K562 (cell line): Measurements from ENCODE around the gene SFMBT2. TPM values are rescaled to one million over a fixed set of nuclear protein-coding genes. Genes with fewer than 3 reads are reported as not detected.

Experiments used
- ATAC-seq: fragments of 200-7000 bp; cut with Tn5 transposase; 3 replicates; pipeline ENCODE4 v1.9.1; 2020; ENCODE audit warnings: moderate library complexity
- BruUV-seq: library from RNA; stranded (reverse); fragments of 400-500 nt; replicated peaks from 2 replicates; lab custom pipeline; 2021; lab: Mats Ljungman, UMichigan
- CTCF ChIA-PET: fragments of 300-600 bp; formaldehyde crosslinking; extraction: SDS; loops from one replicate; lab custom pipeline; 2021; ENCODE audit warnings: low intra/inter-chr PET ratio; lab: Yijun Ruan, JAX
- POLR2A ChIA-PET: fragments of 300-600, 350-650 bp; sonication (Branson Sonifier 250); formaldehyde crosslinking; extraction: SDS; loops from one replicate; lab custom pipeline; 2021; ENCODE audit warnings: antibody characterized with exemption, inconsistent platforms; lab: Yijun Ruan, JAX
- DNase-seq, 4 experiments: peaks; one replicate each; pipeline versions ENCODE4 v3.0.0 to v3.0.0-alpha.2; 2011 to 2018; ENCODE audit warnings: low spot score in 3 of 4, mixed read lengths in 3 of 4; ENCODE audit errors: extremely low read depth in 1 of 4
- FAIRE-seq: peaks from 2 replicates; lab custom pipeline; 2011; peaks lifted over from hg19 to GRCh38; lab: Jason Lieb, UNC
- H2AFZ ChIP-seq: 2 replicates; pipeline ENCODE4 v1.6.0; 2011; ENCODE audit warnings: low read depth, low read length, control low read depth, inconsistent platforms
- H3K27ac ChIP-seq: fragments of 200-600 bp; 3 replicates; pipeline ENCODE4 v1.8.0; 2011; ENCODE audit warnings: low read depth, mild to moderate bottlenecking, control low read depth, inconsistent platforms, low read length, moderate library complexity, mixed read lengths; ENCODE audit errors: extremely low read depth
- H3K27me3 ChIP-seq, 2 experiments: fragments of 300-600 bp in 1 of 2; 2 replicates in 1 of 2; 3 replicates in 1 of 2; pipeline versions ENCODE4 v1.6.0 to v1.8.0; 2011; ENCODE audit warnings: inconsistent platforms in 2 of 2, low read length in 2 of 2, mild to moderate bottlenecking in 1 of 2, mixed read lengths in 1 of 2, moderate library complexity in 1 of 2; ENCODE audit not compliant: control insufficient read depth in 2 of 2, insufficient read depth in 2 of 2
- H3K36me3 ChIP-seq: fragments of 300-600 bp; 3 replicates; pipeline ENCODE4 v1.8.0; 2011; ENCODE audit warnings: mild to moderate bottlenecking, low read length, inconsistent platforms; ENCODE audit not compliant: control insufficient read depth, insufficient read depth
- H3K4me1 ChIP-seq, 2 experiments: fragments of 200-600 bp in 1 of 2; replicated peaks in 1 of 2; 2 replicates in 1 of 2; 3 replicates in 1 of 2; pipeline versions ENCODE4 v1.5.1 to v1.8.0; 2011; ENCODE audit warnings: inconsistent platforms in 2 of 2, low read length in 2 of 2, mild to moderate bottlenecking in 1 of 2, mixed read lengths in 1 of 2, moderate library complexity in 1 of 2; ENCODE audit not compliant: control insufficient read depth in 2 of 2, insufficient read depth in 2 of 2
- H3K4me2 ChIP-seq: 2 replicates; pipeline ENCODE4 v1.6.1; 2011; ENCODE audit warnings: low read length, control low read depth, inconsistent platforms, mixed read lengths; ENCODE audit not compliant: insufficient read depth
- H3K4me3 ChIP-seq: fragments of 200-600 bp; sonication (generic), shearing (Covaris generic); 2 replicates; pipeline ENCODE4 v1.5.1; 2016; ENCODE audit warnings: control low read depth, inconsistent platforms
- H3K79me2 ChIP-seq: fragments of 200-600 bp; 3 replicates; pipeline ENCODE4 v1.8.0; 2011; ENCODE audit warnings: low read length, inconsistent platforms; ENCODE audit not compliant: control insufficient read depth, insufficient read depth
- H3K9ac ChIP-seq, 2 experiments: 2 replicates each; pipeline versions ENCODE4 v1.6.0 to v1.6.1; 2011; ENCODE audit warnings: low read depth in 2 of 2, low read length in 2 of 2, control low read depth in 1 of 2, inconsistent platforms in 1 of 2, mild to moderate bottlenecking in 1 of 2, mixed read lengths in 1 of 2; ENCODE audit not compliant: insufficient read depth in 1 of 2
- H3K9me1 ChIP-seq: one replicate; pipeline ENCODE4 v1.6.0; 2011; ENCODE audit warnings: inconsistent platforms, mild to moderate bottlenecking, low read length, moderate library complexity; ENCODE audit not compliant: control insufficient read depth, insufficient read depth
- H3K9me3 ChIP-seq: replicated peaks from 2 replicates; pipeline ENCODE4 v1.5.1; 2011; ENCODE audit warnings: low read depth, low read length, inconsistent platforms; ENCODE audit not compliant: control insufficient read depth, insufficient read depth
- H4K20me1 ChIP-seq: replicated peaks from 2 replicates; pipeline ENCODE4 v1.6.1; 2011; ENCODE audit warnings: low read length, inconsistent platforms, mixed read lengths; ENCODE audit not compliant: control insufficient read depth, insufficient read depth
- MAZ ChIP-seq, 2 experiments: fragments of 450-650 bp in 1 of 2; sonication (generic) in 1 of 2; formaldehyde crosslinking; IDR thresholded peaks in 1 of 2; conservative IDR thresholded peaks in 1 of 2; 2 replicates each; pipeline versions ENCODE4 v1.4.0 to v1.5.0; 2020; ENCODE audit warnings: mild to moderate bottlenecking in 1 of 2, missing genetic modification reagents in 1 of 2
- NEUROD1 ChIP-seq: fragments of 150-350 bp; IDR thresholded peaks from 2 replicates; pipeline ENCODE4 v1.6.1; 2014; ENCODE audit warnings: borderline replicate concordance, low read length, low read depth; ENCODE audit not compliant: partially characterized antibody
- POLR3G ChIP-seq: IDR thresholded peaks from 2 replicates; pipeline ENCODE4 v1.6.1; 2011; ENCODE audit not compliant: insufficient read length, insufficient replicate concordance; ENCODE audit errors: extremely low read depth
- RBM25 ChIP-seq: fragments of 200-400 bp; formaldehyde crosslinking; IDR thresholded peaks from 2 replicates; pipeline ENCODE4 v1.6.1; 2018; ENCODE audit warnings: low read length, low read depth, moderate library complexity; ENCODE audit not compliant: severe bottlenecking
- RUNX1 ChIP-seq: sonication (generic); IDR thresholded peaks from 2 replicates; pipeline ENCODE4 v1.6.1; 2016; ENCODE audit warnings: antibody characterized with exemption, low read depth
- ZNF668 ChIP-seq: fragments of 250-450 bp; sonication (Bioruptor Pico); IDR thresholded peaks from 2 replicates; pipeline ENCODE4 v1.8.0; 2022; ENCODE audit warnings: mild to moderate bottlenecking, inconsistent platforms
- WGBS: fragments of 100-300 bp; shearing (Covaris generic); methylation state at CpG from one replicate; pipeline ENCODE4 v1.1.6; 2016; ENCODE audit warnings: low coverage, mixed read lengths; ENCODE audit not compliant: insufficient coverage; ENCODE audit errors: missing lambda C conversion rate; 5-methylcytosine and 5-hydroxymethylcytosine counted together
- in situ Hi-C: fragments of 300-500 bp; cut with MboI; formaldehyde crosslinking; loops from 4 replicates; pipeline ENCODE4 v1.15.0; 2018; ENCODE audit warnings: inconsistent platforms, mixed read lengths
- intact Hi-C: fragments of 100-400 bp; cut with micrococcal nuclease; formaldehyde crosslinking; loops from 2 replicates; pipeline ENCODE4 v1.14.2; 2022
- polyA plus RNA-seq, 8 experiments: library from polyadenylated mRNA; depleted of rRNA in 4 of 8; stranded (reverse) in 5 of 8; unstranded in 3 of 8; fragments of >200 nt; fragmentation: Nextera tagmentation in 2 of 8; fragmentation: Illumina TruSeq in 1 of 8; extraction: Ambion mirVana in 2 of 8; extraction: Trizol in 1 of 8; gene quantifications; 2 replicates each; pipeline versions ENCODE4 v1.2.1 to v1.2.3, GENCODE V29; 2011 to 2014; ENCODE audit warnings: inconsistent platforms in 1 of 8, missing spikeins in 1 of 8
- total RNA-seq, 7 experiments: library from RNA; depleted of rRNA in 6 of 7; stranded (reverse); fragments of >200 nt in 6 of 7; fragmentation: Illumina TruSeq in 2 of 7; extraction: Trizol in 2 of 7; gene quantifications; 2 replicates each; pipeline versions ENCODE4 v1.2.1 to v1.2.3, GENCODE V29; 2011 to 2021; ENCODE audit warnings: low replicate concordance in 1 of 7
- TF ChIP-seq, protein P1 (sequence below): fragments of 450-650 bp; formaldehyde crosslinking; IDR thresholded peaks from 2 replicates; pipeline ENCODE4 v1.4.0; 2022; ENCODE audit warnings: missing genetic modification characterization
- TF ChIP-seq, protein P2 (sequence below): sonication (generic); formaldehyde crosslinking; IDR thresholded peaks from 2 replicates; pipeline ENCODE4 v1.8.1; 2023; ENCODE audit warnings: mild to moderate bottlenecking, missing genetic modification reagents
- TF ChIP-seq, protein P3 (sequence below), 3 experiments: fragments of 200-800 bp in 1 of 3; sonication (Bioruptor generic) in 1 of 3; sonication (generic) in 1 of 3; formaldehyde crosslinking in 1 of 3; IDR thresholded peaks; 2 replicates each; pipeline versions ENCODE4 v1.6.1 to v1.8.0; 2016 to 2022; ENCODE audit warnings: mild to moderate bottlenecking in 2 of 3, missing compliant biosample characterization in 2 of 3, missing genetic modification characterization in 2 of 3, missing genetic modification reagents in 1 of 3

The SFMBT2 gene
- total and polyA plus RNA-seq, 9 of the 15 experiments (the other 6 are each of a cell fraction or from before 2014, with no cell fraction given): 1.2 to 13.6 (median 7.6) TPM

DNA sequence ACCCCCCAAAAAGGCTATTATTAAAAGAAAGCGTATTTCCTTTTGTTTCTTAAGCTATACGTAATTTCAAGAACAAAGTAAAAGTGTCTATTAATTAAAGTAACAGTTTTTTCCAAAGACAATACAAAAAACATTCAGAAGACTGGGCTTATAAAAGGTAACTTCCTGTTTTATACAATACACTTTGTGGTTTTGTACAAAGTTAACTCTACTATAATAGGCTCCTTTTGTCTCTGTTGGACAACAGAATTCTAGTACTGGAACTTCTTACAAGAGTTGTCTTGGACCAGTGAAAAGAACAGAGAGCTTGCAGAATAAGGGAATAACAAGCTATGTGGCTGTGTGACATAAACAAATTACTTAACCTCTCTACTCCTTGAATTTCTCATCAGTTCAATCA, 21.5 kb downstream of the SFMBT2 start:
- DNase-seq (no peak), ATAC-seq (no peak; the same call in 2 of the 3 replicates), FAIRE-seq (no peak)
- ChIA-PET POLR2A (no interaction called here), CTCF (no interaction called here)
- H3K9me1 ChIP-seq: peaks cover 8% of the 10 kb centered on the region
- no peak overlapping the region for H2AFZ ChIP-seq
- H4K20me1 ChIP-seq: peaks cover 40% of the 10 kb centered on the region
- peaks cover 0 to 15% of the 10 kb centered on the region in 2 experiments; a peak in 4 of 5 replicates for H3K4me1 ChIP-seq
- H3K79me2 ChIP-seq: peaks cover 86% of the 10 kb centered on the region
- no peaks in the 10 kb centered on the region for H3K9me3 ChIP-seq
- BruUV-seq: no TSS peak
- in situ Hi-C loops (no loop called here), intact Hi-C loops (no loop called here)
- H3K4me3 ChIP-seq: no peak overlapping the region
- no peak overlapping the region for H3K4me2 ChIP-seq
- TF ChIP-seq, protein P1, sequence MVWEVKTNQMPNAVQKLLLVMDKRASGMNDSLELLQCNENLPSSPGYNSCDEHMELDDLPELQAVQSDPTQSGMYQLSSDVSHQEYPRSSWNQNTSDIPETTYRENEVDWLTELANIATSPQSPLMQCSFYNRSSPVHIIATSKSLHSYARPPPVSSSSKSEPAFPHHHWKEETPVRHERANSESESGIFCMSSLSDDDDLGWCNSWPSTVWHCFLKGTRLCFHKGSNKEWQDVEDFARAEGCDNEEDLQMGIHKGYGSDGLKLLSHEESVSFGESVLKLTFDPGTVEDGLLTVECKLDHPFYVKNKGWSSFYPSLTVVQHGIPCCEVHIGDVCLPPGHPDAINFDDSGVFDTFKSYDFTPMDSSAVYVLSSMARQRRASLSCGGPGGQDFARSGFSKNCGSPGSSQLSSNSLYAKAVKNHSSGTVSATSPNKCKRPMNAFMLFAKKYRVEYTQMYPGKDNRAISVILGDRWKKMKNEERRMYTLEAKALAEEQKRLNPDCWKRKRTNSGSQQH (CRISPR knock-in tag): no peak
- TF ChIP-seq NEUROD1: no peak
- TF ChIP-seq ZNF668 (CRISPR knock-in tag): no peak
- TF ChIP-seq, protein P2, sequence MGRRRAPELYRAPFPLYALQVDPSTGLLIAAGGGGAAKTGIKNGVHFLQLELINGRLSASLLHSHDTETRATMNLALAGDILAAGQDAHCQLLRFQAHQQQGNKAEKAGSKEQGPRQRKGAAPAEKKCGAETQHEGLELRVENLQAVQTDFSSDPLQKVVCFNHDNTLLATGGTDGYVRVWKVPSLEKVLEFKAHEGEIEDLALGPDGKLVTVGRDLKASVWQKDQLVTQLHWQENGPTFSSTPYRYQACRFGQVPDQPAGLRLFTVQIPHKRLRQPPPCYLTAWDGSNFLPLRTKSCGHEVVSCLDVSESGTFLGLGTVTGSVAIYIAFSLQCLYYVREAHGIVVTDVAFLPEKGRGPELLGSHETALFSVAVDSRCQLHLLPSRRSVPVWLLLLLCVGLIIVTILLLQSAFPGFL (CRISPR knock-in tag): no peak
- TF ChIP-seq RBM25: no peak
- TF ChIP-seq, protein P3, sequence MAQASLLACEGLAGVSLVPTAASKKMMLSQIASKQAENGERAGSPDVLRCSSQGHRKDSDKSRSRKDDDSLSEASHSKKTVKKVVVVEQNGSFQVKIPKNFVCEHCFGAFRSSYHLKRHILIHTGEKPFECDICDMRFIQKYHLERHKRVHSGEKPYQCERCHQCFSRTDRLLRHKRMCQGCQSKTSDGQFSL (CRISPR knock-in tag; IDR thresholded peaks at IDR 0.05): no peak
- TF ChIP-seq, protein P3 (tag; IDR thresholded peaks at IDR 0.05): no peak
- no peak for TF ChIP-seq POLR3G
- no peak for TF ChIP-seq RUNX1
- TF ChIP-seq MAZ (CRISPR knock-in tag; conservative IDR thresholded peaks at IDR 0.05 in 1 of 2, IDR thresholded peaks at IDR 0.05 in 1 of 2): no peak
- H3K27me3 ChIP-seq: no peaks in the 10 kb centered on the region
- WGBS: 57% methylated on average over 2 of the region's 2 CpGs
- H3K27ac ChIP-seq: no peak overlapping the region
- no peak overlapping the region; a peak in 1 of 4 replicates for H3K9ac ChIP-seq
- no peaks in the 10 kb centered on the region for H3K36me3 ChIP-seq
